ENCODE data around the gene ZNRF4. TPM values are rescaled to one million over a fixed set of nuclear protein-coding genes. Genes with fewer than 3 reads are reported as not detected.

The ZNRF4 gene
- total RNA-seq, 1 experiment from 2014 or later, result not detected

GRCh38 chr19:5456841-5457200 lies 1.6 kb downstream of the ZNRF4 start:
- ChIA-PET POLR2A (no interaction called here), CTCF (interaction anchor here (1.1 kb wide), 1 partner anchor 78 kb away, joined by 3 read pairs; no protein-coding TSS in a partner anchor)
- peaks cover 9% of the 10 kb centered on the region for H3K27me3 Mint-ChIP-seq (ENCODE audit: low read depth)
- H3K36me3 Mint-ChIP-seq, result no peaks in the 10 kb centered on the region
- no peak overlapping the region for H3K4me3 Mint-ChIP-seq
- H3K9me3 Mint-ChIP-seq, result peaks cover 9% of the 10 kb centered on the region
- no peaks in the 10 kb centered on the region for H3K4me1 Mint-ChIP-seq
- H3K27ac Mint-ChIP-seq, result no peak overlapping the region
- TF ChIP-seq TEAD4 (CRISPR knock-in tag; IDR thresholded peaks at IDR 0.05) (no peak), ZNF281 (CRISPR knock-in tag; IDR thresholded peaks at IDR 0.05) (no peak), OVOL2 (CRISPR knock-in tag; IDR thresholded peaks at IDR 0.05; ENCODE audit: borderline replicate concordance) (no peak), ZNF219 (CRISPR knock-in tag; IDR thresholded peaks at IDR 0.05; ENCODE audit: borderline replicate concordance) (no peak), HMGXB4 (CRISPR knock-in tag; IDR thresholded peaks at IDR 0.05) (no peak), ZNF671 (CRISPR knock-in tag; IDR thresholded peaks at IDR 0.05) (no peak), ZNF263 (CRISPR knock-in tag; IDR thresholded peaks at IDR 0.05; ENCODE audit: low read depth) (no peak), RORB (CRISPR knock-in tag; IDR thresholded peaks at IDR 0.05) (no peak), GABPB1 (CRISPR knock-in tag; IDR thresholded peaks at IDR 0.05) (no peak)
- no peak for DNase-seq (ENCODE audit: low spot score)
- no peak for ATAC-seq

- Mint-ChIP-seq H3K9me3 (peaks cover 16% of the 10 kb centered on the region), H3K4me3 (no peak overlapping the region), H3K4me1 (no peaks in the 10 kb centered on the region), H3K36me3 (no peaks in the 10 kb centered on the region), H3K27ac (no peak overlapping the region), H3K27me3 (ENCODE audit: low read depth) (peaks cover 11% of the 10 kb centered on the region)
- ChIA-PET CTCF (interaction anchor here (0.7 to 1.1 kb wide), 3 partner anchors 46 to 79 kb away, joined by 3 read pairs; no protein-coding TSS in a partner anchor), POLR2A (interaction anchor here (0.7 kb wide), 1 partner anchor 373 kb away, joined by 3 read pairs; no protein-coding TSS in a partner anchor)
- no peak for DNase-seq (ENCODE audit: low spot score)
- no peak for ATAC-seq
- TF ChIP-seq CREM (CRISPR knock-in tag; IDR thresholded peaks at IDR 0.05) (no peak), HMGXB4 (CRISPR knock-in tag; IDR thresholded peaks at IDR 0.05) (no peak), ZNF138 (CRISPR knock-in tag; conservative IDR thresholded peaks at IDR 0.05) (no peak), RELA (CRISPR knock-in tag; IDR thresholded peaks at IDR 0.05; ENCODE audit: borderline replicate concordance) (no peak), SMAD3 (CRISPR knock-in tag; IDR thresholded peaks at IDR 0.05; ENCODE audit: borderline replicate concordance) (no peak), ZNF423 (CRISPR knock-in tag; IDR thresholded peaks at IDR 0.05) (no peak), JUN (CRISPR knock-in tag; IDR thresholded peaks at IDR 0.05) (no peak), TEAD4 (CRISPR knock-in tag; IDR thresholded peaks at IDR 0.05) (no peak), MAX (CRISPR knock-in tag; IDR thresholded peaks at IDR 0.05) (no peak), IRF1 (CRISPR knock-in tag; IDR thresholded peaks at IDR 0.05) (no peak), MLX (CRISPR knock-in tag; IDR thresholded peaks at IDR 0.05) (no peak), E2F1 (CRISPR knock-in tag; IDR thresholded peaks at IDR 0.05) (no peak), IRF2 (CRISPR knock-in tag; IDR thresholded peaks at IDR 0.05; ENCODE audit: borderline replicate concordance, low read depth) (no peak), ZSCAN18 (CRISPR knock-in tag; IDR thresholded peaks at IDR 0.05) (no peak), SP1 (CRISPR knock-in tag; conservative IDR thresholded peaks at IDR 0.05) (no peak), ZNF396 (CRISPR knock-in tag; IDR thresholded peaks at IDR 0.05; ENCODE audit: borderline replicate concordance) (no peak), FOXK1 (CRISPR knock-in tag; IDR thresholded peaks at IDR 0.05) (no peak), USF1 (CRISPR knock-in tag; IDR thresholded peaks at IDR 0.05) (no peak)
Measured at GRCh38 chr19:5457709-5458108, 2.5 kb downstream of the ZNRF4 start.

All from WTC11 (cell line).